DLD1 (cell line): ENCODE data around the gene GMPPB.
"Not testable (repeated sequence)": the region's sequence is repeated elsewhere in the genome, so short reads cannot be mapped to it uniquely, and the experiment has no call there.

Experiments
- in situ Hi-C: cut with HindIII; loops from 2 replicates; pipeline ENCODE4 v1.10.0; 2017; ENCODE audit warnings: low sequenced_read_pairs

The GMPPB gene

DNA sequence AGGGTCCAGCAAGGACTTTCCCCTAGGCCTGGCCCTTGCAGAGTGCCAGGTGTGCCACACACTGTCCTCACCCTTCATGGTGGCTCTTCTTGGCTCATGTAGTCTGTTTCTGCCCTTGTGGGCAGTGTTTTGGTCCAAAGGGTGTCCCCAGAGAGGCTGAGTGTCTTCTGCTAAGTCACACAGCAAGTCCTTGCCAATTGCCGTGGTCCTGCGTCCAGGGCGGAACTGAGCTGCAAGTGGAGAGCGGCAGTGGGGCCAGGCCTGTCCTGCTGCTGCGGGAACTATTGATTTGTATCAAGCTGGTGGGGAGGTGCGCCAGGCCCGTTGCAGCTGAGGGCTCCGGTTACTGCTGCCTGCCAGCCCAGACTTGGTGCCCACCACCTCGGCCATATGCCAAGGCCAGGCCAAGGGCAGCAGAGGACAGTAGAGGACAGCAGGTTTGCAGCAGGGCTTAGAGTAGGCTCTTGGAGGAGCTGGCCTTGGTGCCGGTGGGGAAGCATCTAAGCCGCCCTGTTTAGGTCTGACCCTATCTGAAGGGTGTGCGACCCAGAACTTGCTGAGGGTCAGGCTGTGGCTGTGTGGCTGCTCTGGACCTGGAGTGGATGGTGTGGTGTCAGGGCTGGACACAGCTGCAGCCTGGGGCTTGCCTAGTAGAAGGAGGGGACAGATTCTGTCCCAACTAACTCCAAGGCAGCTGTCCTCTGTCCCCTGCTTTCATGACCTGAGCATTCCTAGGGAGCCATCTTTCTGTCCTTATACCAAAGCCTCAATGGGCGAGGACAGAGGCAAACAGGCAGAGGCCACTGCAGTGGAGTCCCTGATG is 8.8 kb downstream of the GMPPB start:
- in situ Hi-C loops: no loop called here

DNA sequence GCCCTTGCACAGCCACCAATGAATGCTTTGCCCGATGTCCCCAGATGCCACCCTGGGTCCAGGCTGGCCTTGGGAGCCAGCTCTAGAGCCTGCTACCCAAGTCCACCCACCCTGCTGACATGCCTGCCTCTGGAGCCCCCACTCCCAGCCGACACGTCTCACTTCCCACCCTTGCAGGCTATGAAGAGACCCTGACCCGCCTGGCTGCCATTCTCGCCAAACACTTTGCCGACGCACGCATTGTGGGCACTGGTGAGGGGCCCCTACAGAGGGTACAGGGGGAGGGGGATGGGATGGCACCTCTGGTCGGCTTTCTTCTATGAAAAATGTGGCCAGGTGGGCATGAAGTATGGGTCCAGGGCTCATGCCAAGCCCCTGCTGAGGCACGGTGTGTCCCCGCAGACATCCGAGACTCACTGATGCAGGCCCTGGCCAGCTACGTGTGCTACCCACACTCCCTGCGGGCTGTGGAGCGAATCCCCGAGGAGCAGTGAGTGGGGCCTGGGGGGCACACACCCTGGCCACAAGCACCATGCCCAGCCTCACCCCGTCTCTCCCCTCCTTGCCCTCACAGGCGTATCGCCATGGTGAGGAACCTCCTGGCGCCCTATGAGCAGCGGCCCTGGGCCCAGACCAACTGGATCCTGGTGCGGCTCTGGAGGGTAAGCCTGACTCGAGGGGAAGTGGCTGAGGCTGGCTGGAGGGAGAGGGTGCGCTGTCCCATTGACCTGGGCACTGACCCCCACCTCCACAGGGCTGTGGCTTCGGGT is 10.2 kb downstream of the GMPPB start:
- in situ Hi-C loops: no loop called here

DNA sequence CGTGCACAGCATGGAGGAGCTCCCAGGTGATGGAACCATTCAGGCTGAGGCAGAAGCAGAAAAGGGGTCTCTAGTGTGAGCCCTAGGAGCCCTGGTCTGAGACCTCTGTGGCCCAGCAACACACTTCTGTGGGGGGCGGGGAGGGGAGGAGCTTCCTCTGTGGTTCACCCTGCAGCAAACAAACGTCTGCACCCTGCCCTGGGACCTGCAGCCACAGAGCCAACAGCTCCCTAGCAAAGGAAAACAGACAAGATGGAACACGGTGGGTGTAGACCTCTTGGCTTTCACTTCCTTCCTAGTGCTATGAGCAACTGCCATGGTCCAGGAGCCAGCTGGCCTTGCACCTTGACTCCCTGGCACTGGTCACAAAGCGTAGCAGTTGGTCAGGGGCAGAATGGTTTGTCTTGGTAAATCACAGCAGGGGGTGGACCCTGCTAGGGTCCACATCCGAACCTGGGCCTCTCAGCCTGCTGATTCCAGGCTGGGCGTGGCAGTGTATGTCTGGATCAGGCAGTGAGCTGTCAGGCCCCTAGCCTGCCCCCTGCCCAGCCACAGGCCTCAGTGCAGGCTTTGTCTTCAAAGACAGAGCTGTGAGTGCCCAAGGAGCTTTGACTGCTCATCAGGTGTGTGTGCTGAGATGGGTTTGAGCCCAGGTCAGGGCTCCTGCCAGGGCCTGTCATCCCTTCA is 11.0 kb downstream of the GMPPB start:
- in situ Hi-C loops: no loop called here

DNA sequence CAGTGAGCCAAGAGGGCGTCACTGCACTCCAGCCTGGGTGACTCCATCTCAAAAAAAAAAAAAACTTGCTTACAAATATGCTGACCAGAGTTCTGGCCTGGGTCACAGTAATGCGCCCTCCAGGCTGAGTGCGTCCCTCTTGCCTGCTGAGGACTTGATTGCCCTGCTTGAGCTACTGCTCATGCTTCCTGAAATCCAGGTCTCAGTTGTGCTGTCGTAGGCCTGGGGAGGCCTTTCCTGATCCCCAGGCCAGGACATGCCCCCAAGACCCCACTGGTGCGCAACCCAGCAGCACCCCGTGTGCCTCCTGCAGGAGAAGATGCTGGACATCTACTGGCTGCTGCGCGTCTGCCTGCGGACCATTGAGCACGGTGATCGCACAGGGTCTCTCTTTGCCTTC is 11.6 kb downstream of the GMPPB start:
- in situ Hi-C loops: no loop called here

DNA sequence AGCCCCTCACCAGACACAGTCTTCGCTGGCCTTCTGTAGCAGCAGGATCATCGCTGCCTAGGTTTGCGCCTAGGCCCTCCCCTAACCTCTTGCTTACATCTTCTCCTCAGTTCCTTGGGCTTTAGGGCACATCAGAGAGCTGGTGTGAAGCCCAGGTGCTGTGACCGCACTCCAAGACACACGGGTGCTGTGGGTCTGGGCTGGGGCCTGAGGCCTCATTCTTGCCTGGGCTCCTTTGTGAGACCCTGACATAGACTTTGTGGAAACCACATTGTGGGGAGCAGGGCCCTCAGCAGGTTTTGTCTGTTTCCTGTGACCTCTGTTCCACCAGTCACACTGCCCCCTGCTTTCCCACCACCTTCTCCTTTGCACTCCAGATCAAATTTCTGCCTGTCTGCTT is 12.3 kb downstream of the GMPPB start:
- in situ Hi-C loops: no loop called here

DNA sequence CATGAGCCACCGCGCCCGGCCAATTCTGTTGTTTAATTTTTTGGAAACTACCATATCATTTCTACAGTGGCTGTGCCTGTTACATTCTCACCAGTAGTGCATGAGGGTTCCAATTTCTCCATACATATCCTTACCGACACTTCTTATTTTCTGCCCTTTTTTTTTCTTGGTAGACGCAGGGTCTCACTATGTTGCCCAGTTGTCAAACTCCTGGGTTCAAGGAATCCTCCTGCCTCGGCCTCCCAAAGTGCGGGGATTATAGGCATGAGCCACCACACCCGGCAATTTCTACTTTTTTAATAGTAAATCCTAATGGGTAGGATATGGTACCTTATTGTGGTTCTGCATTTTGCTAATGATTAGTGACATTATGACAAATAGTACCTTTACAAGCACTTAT is 13.9 kb downstream of the GMPPB start:
- in situ Hi-C loops: no loop called here

DNA sequence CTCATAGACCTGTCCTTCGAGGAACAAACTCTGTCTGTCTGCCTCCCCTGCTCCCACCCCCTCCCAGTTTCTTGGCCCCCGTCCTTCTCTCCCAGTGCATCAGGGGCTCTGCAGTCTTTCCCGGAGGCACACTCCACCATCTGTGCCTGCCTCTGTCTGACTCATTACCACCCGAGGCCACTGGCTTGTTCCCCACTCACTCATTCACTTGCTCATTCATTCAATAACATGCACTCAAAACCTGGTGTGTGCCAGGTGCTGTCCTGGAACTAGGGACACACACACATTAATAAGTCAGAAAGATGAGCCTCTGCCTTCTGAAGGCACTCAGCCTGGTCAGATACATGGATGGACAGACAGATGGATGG is 16.7 kb downstream of the GMPPB start:
- in situ Hi-C loops: no loop called here

DNA sequence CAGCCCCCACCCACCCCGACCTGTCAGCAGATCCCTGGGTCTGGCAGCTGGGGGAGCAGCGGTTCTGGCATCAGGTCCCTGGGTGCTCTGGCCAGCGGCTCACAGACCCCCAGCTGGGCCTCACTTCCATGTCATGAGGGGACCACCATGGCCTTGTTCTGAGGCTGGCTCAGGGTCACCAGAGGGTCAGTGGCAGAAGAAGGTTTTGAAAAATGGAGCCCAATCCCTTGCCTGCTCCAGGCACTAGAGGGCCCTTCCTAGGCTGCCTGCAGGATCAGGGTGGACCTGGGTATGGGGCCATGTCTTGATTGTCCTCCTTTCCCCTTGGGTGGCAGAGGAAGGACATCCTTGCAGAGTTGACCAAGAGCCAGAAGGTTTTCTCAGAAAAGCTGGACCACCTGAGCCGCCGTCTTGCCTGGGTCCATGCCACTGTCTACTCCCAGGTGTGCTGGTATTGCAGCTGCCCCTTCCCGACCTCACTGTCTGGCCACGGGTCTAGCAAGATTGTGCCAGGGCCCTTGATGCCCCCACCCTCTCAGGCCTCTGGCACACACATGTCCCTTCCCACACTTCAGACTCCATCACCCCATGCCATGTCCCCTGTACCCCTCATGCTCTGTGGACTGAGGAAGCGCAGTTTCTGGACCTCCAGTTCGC is 17.2 kb downstream of the GMPPB start:
- in situ Hi-C loops: no loop called here

DNA sequence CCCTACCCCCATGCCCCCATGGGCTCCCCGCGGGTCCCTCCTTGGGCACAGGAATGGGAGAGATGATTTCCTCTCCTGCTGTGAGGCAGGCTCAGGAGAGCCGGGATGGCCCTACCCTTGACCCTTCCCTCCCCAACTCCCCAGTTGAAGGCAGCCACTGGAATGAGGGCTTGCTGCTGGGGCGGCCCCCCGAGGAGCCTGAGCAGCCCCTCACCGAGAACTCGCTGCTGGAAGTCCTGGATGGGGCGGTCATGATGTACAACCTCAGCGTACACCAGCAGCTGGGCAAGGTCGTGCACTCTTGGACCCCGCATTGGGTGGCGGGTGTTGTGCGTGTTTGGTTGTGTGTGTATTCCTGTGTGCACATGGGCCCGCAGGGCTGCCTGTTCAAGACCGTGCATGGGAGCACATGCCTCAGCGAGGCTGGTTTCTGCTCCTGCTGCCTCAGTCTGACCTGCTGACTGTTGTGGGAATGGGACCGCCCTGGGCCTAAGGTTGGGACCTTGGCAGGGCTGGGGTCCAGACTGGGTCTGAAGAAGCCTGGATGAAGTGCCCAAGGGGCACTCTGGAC is 18.3 kb downstream of the GMPPB start:
- in situ Hi-C loops: no loop called here

DNA sequence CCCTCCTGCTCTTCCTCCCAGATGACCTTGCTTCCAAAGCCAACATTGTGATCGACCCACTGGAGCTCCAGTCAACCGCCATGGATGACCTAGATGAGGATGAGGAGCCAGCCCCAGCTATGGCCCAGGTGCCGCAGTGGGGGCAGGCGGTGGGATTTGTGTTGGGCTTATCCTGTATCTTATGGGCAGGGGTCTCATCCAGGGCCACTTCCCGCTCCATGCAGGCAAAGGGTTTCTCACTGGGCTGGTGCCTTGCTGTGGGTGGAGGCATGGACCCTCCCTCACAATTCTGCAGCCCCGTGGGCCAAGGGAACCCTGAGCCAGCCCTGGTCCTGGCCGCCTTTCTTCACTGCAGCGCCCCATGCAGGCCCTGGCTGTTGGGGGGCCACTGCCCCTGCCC is 19.1 kb downstream of the GMPPB start:
- in situ Hi-C loops: no loop called here

DNA sequence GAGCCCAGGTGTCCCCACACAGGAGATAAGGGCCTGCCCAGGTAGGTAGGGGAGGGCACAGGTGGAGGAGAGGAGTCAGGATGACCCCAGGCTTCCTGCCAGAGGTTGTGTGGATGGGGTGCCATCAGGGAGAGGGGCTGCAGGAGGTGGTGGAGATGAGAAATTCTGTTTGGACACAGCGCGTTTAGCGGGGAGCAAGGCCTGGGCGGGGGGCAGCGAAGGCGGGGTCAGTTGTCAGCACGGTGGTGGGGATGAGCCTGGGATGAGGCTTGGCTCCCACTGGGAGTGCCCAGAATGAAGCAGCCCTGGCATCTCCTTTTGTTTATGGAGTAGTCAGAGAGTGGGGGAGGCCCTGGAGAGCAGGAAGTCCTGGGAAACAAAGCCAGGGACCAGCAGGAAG is 19.8 kb downstream of the GMPPB start:
- in situ Hi-C loops: no loop called here

DNA sequence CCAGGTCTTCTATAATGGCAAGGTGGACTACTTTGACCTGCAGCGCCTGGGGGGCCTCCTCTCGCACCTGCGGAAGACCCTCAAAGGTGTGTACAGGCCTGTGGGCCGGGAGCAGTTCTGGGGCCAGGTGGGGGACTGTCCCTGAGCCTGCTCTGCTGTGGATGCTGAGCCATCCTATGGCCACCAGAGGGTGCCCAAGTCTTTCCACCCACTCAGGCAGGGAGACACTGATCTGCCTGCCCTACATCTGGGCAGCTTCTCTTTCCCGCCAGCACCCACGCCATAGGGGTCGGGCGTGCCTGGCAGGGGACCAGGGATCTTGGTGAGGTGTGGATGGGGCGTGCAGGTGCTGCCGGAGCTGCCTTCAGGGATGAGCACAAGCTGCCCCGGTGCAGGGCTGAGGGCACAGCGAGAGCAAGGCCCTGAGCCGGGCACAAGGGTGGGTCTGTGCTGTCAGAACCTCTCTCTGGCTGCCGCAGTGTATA is 20.3 kb downstream of the GMPPB start:
- in situ Hi-C loops: no loop called here

DNA sequence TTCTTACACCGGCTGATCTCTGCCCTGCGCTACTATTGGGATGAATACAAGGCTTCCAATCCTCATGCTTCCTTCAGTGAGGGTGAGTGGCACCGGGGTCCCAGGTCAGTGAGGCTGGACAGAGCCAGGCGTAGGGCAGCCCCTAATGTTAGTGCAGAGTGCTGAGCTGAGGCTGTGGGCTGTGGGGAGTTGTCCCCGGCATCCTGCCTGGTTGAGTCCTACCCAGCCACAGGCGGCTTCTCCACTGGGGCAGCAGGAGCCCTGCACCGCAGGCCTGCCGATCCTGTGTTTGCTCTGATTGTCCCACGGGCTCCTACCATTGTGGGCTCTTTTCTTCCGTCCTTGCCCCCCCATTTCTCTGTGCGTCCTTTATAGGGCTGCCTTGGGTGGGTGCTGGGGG is 21.1 kb downstream of the GMPPB start:
- in situ Hi-C loops: no loop called here

DNA sequence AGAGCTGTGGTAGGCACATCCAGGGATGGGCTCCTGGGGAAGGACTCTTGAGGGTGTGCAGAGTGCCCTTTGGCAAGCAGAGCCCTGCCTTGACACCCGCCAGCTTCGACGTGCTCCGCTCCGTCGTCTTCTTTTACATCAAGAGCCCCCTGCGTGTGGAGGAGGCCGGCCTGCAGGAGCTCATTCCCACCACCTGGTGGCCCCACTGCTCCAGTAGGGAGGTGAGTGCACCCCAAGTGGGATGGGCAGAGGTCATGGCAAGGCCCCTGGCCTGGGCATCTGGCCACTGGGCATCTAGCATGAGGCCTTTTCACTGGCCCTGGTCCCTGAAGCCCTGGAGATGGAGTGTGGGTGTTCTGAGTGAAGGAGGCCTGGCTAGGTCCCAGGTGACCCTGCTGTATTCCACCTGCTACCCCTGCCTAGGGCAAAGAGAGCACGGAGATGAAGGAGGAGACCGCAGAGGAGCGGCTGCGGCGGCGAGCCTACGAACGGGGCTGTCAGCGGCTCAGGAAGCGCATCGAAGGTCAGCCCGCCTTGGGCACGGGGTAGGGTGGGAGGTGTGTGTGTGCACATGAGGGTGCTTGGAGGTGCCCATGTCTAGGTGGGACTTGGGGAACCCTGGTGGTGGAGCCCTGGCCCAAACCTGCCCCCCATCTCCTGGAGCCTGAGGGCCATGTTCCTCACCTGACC is 22.2 kb downstream of the GMPPB start:
- in situ Hi-C loops: no loop called here

DNA sequence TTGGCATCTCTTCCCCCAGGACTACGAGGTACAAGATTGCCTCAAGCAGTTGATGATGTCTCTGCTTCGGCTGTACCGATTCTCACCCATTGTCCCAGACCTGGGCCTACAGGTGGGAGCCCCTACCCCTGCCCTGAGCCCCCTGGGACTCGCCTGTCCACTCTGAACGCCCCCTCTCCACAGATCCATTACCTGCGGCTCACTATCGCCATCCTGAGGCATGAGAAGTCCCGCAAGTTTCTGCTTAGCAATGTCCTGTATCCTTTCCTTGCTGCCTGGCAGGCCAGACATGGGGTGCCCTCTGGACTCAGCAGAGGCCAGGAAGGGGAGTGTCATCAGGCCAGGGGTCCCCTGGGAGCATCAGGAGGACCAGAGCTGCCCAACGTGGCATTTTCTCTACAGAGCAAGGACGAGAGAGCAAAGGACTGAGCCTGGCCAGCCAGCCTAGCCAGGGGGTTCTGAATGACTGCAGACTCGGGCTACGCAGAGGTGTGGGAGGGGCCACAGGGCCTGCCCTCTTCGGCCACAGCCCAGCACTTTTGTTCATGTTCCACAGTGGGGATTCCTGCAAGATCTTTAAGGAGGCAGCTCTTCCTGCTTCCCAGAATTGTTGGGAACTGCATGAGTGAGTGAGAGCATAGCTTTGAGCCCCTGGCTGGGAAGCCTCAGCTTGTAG is 23.2 kb downstream of the GMPPB start:
- in situ Hi-C loops: no loop called here

DNA sequence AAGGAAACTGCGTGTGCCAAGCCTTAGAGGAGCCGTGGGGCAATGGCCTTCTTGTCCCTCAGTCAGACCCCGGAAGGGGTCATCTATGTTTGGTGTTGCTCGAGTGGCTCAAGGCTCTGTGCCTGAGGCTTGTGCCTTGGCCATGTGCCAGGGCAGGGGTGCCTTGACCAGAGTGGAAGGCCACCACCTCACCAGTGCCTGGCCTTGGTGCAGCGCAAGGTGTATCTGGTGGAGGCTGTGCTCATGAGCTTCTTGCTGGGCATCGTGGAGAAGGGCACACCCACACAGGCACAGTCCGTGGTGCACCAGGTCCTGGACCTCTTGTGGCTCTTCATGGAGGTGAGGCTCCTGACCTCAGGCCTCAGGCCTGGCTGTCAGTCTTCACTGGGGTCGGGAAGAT is 23.7 kb downstream of the GMPPB start:
- in situ Hi-C loops: no loop called here

DNA sequence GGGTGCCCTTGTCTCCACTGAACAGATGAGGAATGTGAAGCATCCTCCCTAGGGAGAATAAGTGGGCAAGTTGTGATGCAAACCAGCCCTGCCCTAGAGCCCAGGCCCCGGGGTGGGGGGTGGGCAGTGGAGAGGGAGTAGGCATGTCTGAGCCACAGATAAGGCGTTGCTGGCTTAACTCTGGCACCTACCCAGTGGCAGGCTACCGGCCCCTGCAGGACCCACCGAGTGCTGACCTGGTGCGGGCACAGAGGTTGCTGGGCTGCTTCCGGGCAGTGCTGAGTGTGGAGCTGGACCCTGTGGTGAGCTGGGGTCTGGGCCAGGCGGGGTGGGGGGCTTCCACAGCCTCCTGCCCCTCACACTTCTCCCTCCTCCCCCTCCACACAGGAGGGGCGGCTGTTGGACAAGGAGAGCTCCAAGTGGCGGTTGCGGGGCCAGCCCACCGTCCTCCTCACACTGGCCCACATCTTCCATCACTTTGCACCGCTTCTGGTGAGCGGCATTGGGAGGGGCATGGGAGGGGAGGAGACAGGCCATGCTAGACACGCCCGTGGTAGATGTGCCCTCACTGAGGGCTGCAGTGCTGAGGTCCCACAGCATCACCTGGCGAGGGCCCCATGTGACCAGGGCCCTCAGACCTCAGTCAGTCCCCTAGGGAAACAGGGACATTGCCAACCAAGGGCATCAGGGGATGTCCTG is 24.3 kb downstream of the GMPPB start:
- in situ Hi-C loops: no loop called here

DNA sequence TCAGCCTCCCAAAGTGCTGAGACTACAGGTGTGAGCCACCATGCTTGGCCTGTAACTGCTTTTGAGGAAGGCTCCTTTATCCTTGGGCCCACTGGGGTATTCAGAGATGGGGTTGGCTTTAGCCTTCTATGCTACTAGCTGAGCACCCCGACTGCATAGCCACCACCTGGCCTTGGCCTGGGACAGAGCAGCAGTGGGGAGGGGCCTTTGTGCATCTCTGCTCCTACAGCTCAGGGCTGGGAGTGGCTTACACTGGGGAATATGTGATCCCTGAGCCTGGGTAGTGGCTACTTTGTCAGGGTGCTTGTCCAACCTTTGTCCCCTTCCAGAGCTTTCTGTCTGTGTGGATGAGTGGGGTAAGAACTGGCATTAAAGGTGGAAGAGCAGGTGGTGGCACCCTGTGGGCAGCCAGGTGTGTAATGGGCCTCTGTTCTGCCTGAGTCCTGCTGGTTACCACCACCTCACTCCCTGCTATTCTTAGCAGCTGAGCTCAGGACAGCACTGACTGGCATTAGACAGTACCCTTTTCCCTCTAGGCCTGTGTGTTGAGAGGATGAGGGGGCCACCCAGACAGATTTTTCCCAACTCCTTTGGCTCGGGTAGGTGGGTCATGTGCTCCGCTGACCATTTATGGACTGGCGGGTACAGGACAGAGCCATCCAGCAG is 28.3 kb downstream of the GMPPB start:
- in situ Hi-C loops: not testable (repeated sequence)
